GM19351 (cell line): ENCODE data around the gene SPACA7.
A peak's percentile ranks its signal among the peaks of the same experiment; 100 is the strongest.
"Not testable (repeated sequence)": the region's sequence is repeated elsewhere in the genome, so short reads cannot be mapped to it uniquely, and the experiment has no call there.

ENCODE experiments used
- ATAC-seq: cut with Tn5 transposase; IDR thresholded peaks from one replicate; pipeline ENCODE4 v1.9.1; 2021; ENCODE audit warnings: mild to moderate bottlenecking, moderate library complexity; ENCODE audit not compliant: unreplicated experiment

SPACA7 gene

DNA sequence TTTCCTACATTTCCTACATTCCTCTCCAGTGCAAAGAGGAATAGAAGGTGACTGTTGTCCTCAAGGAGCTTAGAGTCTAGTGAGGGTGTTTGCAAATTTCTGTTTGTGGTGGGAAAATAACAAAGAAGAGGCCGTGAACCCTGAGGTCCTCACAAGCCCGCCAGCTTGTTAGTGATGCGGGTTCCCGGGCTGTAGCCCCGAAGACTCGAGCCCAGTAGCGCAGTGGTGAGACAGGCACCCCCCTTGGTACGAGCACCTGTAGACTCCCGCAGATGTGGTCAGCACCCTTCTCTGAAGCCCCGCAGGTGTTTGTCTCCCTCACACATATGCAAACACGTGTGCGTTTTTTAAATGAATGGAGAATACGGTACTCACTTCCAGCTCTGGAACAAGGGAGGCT, 26.5 kb upstream of the SPACA7 start:
- ATAC-seq = no peak

DNA sequence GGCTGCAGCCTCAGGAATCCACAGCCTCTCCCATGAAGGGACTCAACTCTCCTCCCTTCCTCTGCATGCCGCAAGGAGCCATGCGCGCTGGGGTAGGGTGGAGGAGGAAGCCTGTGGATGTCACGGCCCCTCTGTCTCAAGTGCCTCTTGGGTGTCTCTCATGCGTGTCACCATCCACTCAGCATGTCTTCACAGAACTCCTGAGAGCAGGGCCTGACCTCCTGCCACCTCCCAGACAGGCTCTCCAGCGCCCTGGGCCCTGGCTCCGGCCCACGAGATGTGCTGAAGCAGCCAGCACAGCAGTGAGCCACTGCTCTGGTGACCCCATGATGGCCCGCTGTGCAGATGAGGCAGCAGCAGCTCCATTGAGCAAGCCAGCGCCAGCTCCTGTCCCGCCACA, 25.9 kb upstream of the SPACA7 start:
- ATAC-seq = no peak

DNA sequence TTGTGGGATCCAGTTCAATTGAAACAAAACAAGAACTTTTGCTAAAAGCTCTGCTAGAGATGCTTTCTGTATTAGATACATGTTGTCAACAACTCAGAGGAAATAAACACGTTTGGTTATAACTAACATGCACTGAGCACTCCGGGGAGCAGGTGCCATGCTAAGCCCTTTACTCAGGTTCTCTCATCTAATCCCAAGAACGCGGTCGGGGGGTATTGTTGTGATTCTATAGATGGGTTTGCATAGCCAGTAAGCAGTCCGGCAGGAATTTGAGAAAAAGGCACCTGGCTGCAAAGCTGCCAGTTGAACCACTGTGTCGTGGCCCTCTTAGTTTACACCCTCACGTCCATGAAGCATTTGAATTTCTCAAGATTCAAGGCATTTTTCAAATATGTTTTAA, 24.3 kb upstream of the SPACA7 start:
- ATAC-seq = no peak

DNA sequence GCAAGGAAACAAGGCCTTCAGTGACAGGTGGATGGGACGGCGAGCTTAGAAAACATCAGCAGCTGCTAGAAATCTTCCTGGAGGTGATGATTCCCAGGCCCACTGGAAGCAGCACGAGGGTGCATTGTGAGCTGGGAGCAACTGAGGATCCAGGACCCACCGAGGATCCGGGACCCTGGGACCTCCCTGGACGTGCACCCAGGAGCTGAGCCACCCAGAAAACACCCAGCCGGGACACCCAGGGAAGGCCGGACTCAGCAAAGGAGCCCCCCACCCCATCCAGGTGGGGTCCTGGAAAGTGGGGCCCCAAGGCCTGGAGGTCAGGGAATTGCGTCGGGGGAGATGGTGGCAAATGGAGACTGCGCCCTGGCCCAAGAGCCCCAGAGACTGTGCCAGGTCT, 22.3 kb upstream of the SPACA7 start:
- ATAC-seq = no peak

DNA sequence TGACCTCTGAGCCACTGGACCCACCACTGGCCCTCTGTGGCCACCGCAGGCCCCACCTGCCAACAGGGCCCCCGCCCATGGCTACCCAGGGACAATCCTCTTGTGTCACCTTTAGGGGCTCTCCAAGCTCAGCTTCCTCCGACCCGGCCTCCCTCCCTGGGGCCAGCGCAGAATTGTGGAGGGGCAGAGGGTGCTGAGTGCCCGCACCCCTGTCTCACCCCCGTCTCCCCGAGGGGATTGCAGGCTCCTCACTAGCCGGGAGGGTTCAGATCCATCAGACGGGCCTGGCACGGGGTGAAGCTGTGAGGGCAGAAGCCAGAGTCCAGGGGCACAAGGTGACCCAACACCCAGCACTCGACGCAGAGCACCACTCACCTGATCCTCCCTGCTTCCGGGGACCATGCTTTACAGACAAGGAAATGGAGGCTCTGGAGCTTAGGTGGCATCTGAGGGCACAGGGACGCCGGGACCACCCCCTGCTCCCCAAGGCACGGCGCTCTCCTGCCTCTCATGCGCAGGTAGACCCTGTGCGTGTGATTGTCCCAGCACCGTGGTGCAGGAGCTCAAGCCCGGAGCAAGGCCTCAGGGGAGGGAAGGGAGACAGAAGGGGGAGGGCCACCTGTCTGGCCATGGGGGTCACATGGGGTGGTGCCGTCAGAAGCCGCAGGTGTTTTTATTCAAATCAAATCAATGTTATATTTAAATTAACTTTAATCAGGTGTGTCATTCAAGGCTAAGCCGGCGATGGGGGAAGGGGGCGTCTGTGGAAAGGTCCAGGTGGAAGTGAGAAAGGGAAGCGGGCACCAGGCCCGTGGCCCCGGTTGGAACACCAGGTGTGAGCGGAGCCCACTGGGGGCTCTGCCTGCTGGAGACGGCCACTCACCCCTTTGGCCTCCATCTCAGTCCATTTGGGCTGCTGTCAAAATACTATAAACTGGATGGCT, 21.6 kb upstream of the SPACA7 start:
- ATAC-seq = no peak

DNA sequence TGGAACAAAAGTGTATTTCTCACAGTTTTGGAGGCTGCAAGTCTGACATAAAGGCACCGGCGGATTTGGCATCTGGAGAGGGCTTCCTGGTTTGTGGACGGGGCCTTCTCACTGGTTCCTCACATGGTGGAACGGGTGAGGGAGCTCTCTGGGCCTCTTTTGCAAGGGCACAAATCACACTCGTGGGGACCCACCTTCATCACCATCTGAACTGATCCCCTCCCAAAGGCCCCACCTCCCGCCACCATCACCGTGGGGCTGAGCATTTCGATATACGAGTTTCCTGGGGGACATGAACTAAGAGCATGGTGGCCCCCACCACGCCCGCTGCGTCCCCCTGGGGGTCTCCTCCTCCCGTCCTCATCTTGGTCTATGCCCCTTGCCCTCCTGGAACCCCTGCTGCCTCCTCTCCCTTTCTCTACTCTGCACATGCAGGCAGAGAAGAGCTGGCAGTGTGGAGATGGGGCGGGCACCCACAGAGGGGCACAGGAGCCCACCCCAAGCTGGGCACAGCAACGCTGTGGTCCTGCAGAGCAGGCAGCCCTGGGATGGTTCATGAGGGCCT, 20.8 kb upstream of the SPACA7 start:
- ATAC-seq = no peak

DNA sequence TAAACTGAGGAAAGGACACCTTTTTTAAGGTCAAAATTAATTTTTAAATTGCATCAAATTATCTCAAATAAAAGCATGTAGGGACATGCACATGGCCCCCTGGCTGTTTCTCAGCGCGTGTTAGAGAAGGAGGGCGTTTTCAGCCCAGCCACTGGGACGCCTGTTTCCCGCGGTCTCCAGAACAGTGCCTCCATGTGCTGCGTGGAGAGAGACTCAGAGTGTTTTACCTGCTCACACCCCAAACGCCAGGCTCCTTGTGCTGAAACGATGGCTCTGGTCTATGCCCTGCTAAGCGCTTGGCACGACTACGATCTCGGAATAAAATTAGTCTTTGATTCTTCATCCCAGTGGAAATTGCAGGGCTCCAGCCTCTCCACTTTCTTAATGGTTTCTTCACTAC, 20.0 kb upstream of the SPACA7 start:
- ATAC-seq = no peak

DNA sequence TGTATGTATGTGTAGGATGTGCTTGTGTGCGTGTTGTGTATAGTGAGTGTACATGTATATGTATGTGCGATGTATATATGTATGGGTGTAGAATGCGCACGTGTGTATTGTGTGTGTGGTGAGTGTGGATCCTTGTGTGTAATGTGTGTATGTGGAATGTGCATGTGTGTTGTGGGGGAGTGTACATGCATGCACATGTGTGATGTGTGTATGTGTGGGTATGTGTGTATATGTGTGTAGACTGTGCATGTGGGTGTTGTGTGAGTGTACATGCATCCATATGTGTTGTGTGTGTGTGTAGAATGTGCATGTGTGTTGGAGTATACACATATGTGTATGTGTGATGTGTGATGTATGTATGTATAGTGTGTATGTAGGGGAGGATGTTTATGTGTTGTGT, 18.0 kb upstream of the SPACA7 start:
- no peak for ATAC-seq

DNA sequence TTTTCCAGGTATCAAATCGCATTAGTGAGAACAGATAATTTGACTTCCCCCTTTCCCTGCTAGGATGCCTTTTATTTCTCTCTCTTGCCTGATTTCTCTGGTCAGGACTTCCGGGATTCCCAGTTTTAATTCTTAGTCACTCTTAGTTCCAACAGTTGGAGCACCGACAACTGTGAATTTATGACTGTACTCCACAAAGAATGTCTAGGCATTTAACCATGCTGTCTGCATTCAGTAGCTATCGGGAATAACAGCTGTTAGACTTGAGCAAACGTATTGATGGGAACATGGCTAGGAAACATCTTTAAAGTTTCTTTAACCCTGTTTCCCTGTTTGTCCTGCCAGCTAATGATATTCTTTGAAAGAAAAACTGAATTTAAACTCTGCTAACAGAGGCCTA, 14.1 kb upstream of the SPACA7 start:
- ATAC-seq = no peak

DNA sequence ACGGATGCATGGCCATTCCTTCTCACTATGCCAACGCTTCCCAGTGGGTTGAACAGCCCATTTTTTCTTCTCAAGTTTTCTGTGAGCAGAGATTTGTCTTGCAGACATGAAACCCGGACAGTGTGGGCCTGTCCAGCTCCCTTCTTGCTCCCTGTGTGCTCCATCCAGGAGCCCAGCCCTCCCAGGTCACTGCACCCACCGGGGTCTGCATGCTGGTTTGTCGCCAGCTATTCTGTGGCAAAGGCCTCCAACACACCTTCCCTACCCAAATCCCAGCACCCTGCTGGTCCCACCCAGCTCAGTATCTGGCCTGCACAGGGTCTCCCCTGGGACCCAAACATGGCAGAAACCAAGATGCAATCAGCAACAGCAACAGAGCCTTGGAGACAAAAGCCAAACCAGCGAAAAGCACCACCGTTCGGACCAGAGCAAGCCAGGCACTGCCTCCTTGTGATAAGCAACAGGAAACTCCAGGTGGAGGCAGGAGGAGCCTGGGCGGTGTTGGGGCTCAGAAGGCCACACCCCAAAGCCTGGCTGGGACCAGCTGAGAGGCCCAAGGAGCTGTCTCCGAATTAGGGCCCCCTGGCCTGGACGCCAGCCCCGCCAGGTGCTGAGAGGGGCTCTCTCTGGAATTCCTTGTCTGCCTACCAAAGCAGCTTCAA, 12.2 kb upstream of the SPACA7 start:
- no peak for ATAC-seq

DNA sequence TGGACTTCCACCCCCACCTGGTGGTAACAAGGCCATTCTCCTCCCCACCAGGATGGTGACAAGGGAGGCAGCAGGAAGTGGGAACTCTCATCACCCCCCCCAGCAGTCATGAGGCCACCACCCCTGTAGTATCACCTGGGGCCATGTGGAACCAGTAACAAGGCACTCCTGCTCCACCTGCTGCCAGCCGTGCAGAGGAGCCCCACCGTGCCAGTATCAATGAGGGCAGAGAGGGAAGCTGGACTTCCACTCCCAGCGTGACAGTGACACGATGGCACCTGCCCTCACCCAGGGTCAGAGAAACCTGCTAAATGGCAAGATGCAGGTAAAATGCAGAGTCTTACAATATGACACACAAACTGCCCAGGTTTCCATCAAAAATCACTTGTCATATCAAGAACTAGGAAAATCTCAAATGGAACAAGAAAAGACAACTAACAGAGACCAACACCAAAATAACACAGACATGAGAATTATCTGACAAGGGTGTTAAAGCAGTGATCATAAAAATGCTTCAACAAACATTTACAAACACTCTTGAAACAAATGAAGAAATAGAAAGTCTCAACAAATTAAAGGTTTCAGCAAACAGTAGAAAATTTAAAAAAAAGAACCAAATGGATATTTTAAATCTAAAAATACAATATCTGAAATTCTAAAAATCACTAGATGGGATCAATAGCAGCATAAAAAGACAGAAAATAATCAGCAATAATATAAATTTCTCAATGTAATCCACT, 9.1 kb upstream of the SPACA7 start:
- no peak for ATAC-seq

DNA sequence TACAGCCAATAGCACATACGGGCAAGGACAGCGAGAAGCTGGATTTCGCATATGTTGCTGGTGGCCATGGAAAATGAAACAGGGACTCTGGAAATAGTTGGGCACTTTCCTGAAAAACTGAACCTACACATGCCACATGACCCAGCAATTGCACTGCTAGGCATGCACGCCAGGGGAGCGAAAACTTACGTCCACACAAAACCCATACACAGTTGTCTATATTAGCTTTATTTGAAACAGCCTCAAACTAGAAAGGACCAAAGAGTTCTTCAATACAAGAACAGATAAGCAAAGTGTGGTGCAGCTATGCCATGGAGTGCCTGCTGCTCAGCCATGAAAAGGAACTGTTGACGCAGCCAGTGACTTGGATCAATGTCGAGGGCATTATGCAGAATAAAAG, 7.3 kb upstream of the SPACA7 start:
- ATAC-seq = no peak

DNA sequence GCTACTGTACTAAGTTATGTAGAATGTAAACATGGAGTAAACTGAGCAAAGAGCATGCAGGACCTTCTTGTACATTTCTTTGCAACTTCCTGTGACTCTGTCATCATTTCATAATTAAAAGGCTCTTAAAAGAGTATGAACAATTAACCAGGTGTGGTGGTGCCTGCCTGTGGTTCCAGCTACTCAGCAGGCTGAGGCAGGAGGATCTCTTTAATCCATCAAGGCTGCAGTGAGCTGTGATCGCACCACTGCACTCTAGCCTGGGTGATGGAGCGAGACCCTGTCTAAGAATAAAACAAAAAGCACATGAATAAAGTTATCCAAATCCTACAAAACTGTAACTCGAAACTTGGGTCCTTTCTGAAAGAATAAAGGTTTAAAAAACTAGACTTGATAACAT, 5.8 kb upstream of the SPACA7 start:
- no peak for ATAC-seq

DNA sequence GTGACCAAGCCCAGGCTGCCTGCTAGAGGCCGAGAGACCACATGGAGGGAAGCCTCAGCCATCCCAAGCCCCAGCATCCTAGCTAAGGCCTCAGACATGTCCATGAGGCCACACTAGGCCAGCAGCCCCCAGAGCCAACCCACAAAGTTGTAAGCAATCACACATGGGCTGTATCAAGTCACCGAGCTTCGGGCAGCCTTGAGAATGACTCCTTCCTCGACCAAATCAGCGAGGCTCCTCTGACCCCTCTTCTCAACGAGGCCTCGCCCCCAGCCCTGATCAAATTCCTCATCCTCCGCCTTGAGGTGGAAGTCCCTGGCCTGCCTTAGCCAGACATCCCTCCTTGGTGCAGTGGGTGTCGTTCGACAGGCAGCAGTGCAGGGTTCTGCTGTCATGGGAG, 1.9 kb upstream of the SPACA7 start:
- no peak for ATAC-seq

DNA sequence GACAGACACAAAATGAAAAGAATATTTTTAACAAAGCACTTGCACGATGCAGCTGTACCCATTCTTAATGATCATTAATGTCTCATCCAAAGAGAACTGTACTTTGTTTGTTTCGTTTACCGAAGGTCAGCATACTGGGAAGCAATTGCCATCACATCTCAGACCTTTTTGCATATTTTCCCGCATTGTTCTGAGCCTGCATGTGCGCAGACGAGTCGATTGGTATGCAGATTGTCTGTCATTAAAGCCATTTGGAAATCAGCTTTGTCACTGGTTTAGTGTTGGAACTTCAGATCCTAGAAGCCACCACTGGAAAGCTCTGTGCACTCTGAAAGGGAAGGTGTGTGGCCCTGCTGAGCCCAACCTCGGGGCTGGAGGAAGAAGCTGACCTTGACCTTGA, 15.6 kb downstream of the SPACA7 start:
- ATAC-seq = no peak

DNA sequence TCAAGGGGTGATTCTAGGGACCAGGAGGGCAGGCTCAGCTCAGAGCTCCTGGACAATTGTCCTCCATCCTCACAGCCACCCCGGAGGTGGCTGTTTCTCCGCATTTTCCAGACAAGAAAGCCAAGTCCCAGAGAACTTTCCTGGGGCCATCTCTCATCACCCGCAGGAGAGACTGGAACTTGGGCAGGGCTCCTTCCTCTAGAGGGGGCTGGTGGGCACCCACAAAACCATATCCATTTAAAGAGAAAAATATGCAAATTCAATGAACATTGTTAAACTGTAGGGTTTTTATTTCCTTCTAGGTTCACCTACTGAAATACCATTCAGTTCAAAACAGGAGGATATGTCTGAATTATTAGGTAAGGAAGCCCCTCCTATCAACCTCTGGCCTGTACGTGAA, 16.6 kb downstream of the SPACA7 start:
- no peak for ATAC-seq

DNA sequence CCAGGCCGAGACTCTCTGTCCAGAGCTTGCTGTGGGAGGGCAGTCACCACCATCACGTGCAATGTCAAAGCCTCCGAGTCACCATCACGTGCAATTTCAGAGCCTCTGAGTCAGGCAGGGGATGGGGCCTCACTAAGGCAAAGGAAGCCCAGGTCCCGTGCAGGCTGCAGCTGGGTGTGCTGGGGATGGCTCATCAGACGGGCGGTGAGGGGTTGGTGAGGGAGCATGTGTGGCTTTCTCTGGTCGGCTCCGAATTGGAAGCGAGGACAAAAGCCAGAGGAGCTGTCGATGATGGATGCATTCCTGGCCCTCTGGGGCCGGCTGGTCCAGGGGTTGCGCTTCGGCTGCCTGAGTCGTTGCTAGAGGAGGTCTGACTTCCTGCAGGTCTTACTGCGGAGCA, 18.9 kb downstream of the SPACA7 start:
- ATAC-seq = not testable (repeated sequence)

DNA sequence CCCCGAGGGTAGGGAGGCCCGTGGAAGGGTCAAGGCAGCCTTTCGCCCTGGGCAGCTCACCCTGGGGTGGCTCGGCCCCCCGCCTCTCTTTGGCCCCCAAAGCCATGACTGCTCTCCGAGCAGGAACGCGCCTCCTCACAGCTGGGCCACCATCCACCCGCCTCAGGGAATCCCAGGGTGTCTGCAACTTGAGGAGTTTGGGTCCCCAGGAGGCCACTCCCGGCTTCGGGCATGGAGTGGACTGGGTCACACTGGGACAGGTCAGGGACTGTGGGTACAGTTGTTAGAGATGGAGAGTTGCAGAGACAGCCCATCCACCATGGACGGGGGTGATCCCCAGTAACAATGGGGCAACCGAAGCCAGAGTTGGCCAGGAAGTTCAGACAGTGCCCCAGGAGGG, 19.8 kb downstream of the SPACA7 start:
- ATAC-seq = not testable (repeated sequence)

DNA sequence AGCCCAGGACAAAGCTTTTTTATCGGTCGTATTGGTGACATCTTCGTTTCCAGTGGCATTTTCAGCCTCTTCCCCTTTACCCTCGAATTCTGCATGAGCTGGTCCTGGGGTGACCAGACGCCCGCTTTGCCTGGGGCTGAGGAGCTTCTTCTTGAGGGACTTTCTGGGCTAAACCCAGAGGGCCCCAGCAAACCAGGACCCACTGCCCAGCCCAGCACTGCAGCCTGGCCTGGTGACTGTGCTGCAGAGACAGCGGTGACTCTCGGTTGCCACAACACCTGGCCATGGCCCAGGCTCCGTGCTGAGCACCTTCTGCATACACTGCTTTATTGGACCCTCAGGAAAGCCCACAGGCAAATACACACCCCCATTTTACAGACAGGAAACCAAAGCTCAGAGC, 21.0 kb downstream of the SPACA7 start:
- ATAC-seq = no peak

DNA sequence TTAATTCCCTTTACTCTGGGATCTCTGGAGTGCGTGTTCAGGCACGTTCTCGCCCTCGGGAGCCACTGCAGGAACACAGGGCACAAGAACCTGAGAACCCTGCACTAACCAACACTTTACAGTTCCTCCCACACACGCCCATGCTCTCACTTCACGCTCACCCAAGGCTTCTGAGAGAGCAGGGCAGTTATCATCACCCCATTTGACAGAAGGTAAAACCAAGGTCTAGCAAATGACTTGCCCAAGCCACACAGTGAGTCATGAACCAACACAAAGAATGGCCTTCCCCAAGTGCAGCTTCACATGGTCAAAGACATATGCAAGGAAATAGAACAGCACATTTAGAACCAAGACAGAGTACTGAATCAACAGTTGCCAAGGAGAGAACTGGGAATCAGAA, 22.2 kb downstream of the SPACA7 start:
- peak; percentile 81 for ATAC-seq

DNA sequence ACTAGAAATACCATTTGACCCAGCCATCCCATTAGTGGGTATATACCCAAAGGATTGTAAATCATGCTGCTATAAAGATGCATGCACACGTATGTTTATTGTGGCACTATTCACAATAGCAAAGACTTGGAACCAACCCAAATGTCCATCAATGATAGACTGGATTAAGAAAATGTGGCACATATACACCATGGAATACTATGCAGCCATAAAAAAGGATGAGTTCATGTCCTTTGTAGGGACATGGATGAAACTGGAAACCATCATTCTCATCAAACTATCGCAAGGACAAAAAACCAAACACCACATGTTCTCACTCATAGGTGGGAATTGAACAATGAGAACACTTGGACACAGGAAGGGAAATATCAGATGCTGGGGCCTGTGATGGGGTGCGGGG, 33.7 kb downstream of the SPACA7 start:
- ATAC-seq = not testable (repeated sequence)
